Common myeloid progenitor, CD34-positive (primary cell): ENCODE data around the gene ATP13A2.

Experiments
- CTCF ChIA-PET: fragments of 350-600 bp; sonication (Branson Sonifier 250); formaldehyde crosslinking; loops from one replicate; lab custom pipeline; 2021; ENCODE audit warnings: antibody characterized with exemption; lab: Charles Lee
- POLR2A ChIA-PET: fragments of 350-600 bp; sonication (Branson Sonifier 250); formaldehyde crosslinking; loops from one replicate; lab custom pipeline; 2021; ENCODE audit warnings: antibody characterized with exemption; lab: Charles Lee
- DNase-seq, 3 donors: peaks; one replicate each; pipeline versions ENCODE4 v3.0.0 to v3.0.0-alpha.2; 2013
- H3K27ac ChIP-seq, 2 experiments: 1 replicate in 1 of 2; 2 replicates in 1 of 2; pipeline ENCODE4 v1.7.0; 2013; ENCODE audit warnings: inconsistent platforms in 2 of 2, low read length in 2 of 2, mild to moderate bottlenecking in 2 of 2, low read depth in 1 of 2, moderate library complexity in 1 of 2; ENCODE audit not compliant: severe bottlenecking in 2 of 2, insufficient read depth in 1 of 2, poor library complexity in 1 of 2
- H3K27me3 ChIP-seq, 5 experiments: replicated peaks in 2 of 5; 1 replicate in 3 of 5; 2 replicates in 2 of 5; pipeline versions ENCODE4 v1.6.1 to v1.7.0; 2013; ENCODE audit warnings: low read length in 4 of 5, mild to moderate bottlenecking in 2 of 5, moderate library complexity in 2 of 5, inconsistent platforms in 1 of 5; ENCODE audit not compliant: insufficient read depth in 5 of 5, control insufficient read depth in 4 of 5
- H3K36me3 ChIP-seq, 4 experiments: 1 replicate in 2 of 4; 2 replicates in 2 of 4; pipeline versions ENCODE4 v1.6.1 to v1.7.0; 2013; ENCODE audit warnings: low read length in 3 of 4, control low read depth in 1 of 4, mild to moderate bottlenecking in 1 of 4; ENCODE audit not compliant: control insufficient read depth in 4 of 4, insufficient read depth in 4 of 4
- H3K4me1 ChIP-seq, 4 experiments: 1 replicate in 3 of 4; 2 replicates in 1 of 4; pipeline versions ENCODE4 v1.6.1 to v1.7.1; 2013; ENCODE audit warnings: low read length in 3 of 4, mild to moderate bottlenecking in 3 of 4, control low read depth in 1 of 4, inconsistent platforms in 1 of 4, moderate library complexity in 1 of 4; ENCODE audit not compliant: control insufficient read depth in 4 of 4, insufficient read depth in 4 of 4; ENCODE audit errors: control extremely low read depth in 1 of 4
- H3K4me3 ChIP-seq, 7 experiments: 1 replicate in 4 of 7; 2 replicates in 3 of 7; pipeline versions ENCODE4 v1.5.1 to v1.7.0; 2013; ENCODE audit warnings: mild to moderate bottlenecking in 7 of 7, low read length in 6 of 7, moderate library complexity in 6 of 7, inconsistent platforms in 2 of 7, low read depth in 2 of 7, control low read depth in 1 of 7; ENCODE audit not compliant: insufficient read depth in 4 of 7, control insufficient read depth in 1 of 7; ENCODE audit errors: extremely low read depth in 1 of 7
- H3K9me3 ChIP-seq, 5 experiments: 1 replicate in 4 of 5; 2 replicates in 1 of 5; pipeline versions ENCODE4 v1.6.1 to v1.7.1; 2013; ENCODE audit warnings: low read length in 4 of 5, mild to moderate bottlenecking in 2 of 5, inconsistent platforms in 1 of 5, low read depth in 1 of 5, moderate library complexity in 1 of 5; ENCODE audit not compliant: control insufficient read depth in 4 of 5, insufficient read depth in 2 of 5; ENCODE audit errors: control extremely low read depth in 1 of 5
- WGBS: methylation state at CpG from one replicate; pipeline ENCODE4 v1.1.5; 2013; ENCODE audit not compliant: insufficient coverage; 5-methylcytosine and 5-hydroxymethylcytosine counted together

The ATP13A2 gene

GRCh38 chr1:16961297-16962133 is 50.2 kb downstream of the ATP13A2 start:
- peaks cover 0 to 40% (median 20%) of the 10 kb centered on the region in 4 experiments for H3K4me1 ChIP-seq
- WGBS: 88% methylated on average over 9 of the region's 14 CpGs
- H3K36me3 ChIP-seq: peaks cover 0 to 12% (median 2%) of the 10 kb centered on the region in 4 experiments
- CTCF ChIA-PET: interaction anchor here (0.7 to 14.8 kb wide), 18 partner anchors 9 to 409 kb away, joined by 3 to 167 read pairs (median 4); no protein-coding TSS in a partner anchor
- DNase-seq: peak in 1 of 3 donors; percentile 22
- H3K4me3 ChIP-seq: peak overlapping the region; percentile 35 to 77 (median 48)
- POLR2A ChIA-PET: no interaction called here
- H3K9me3 ChIP-seq: no peaks in the 10 kb centered on the region
- H3K27ac ChIP-seq: peak overlapping the region in 1 of 2 experiments; percentile 25
- no peaks in the 10 kb centered on the region for H3K27me3 ChIP-seq

- H3K27ac ChIP-seq: peak overlapping the region in 1 of 2 experiments; percentile 25
- CTCF ChIA-PET: interaction anchor here (0.7 to 14.8 kb wide), 22 partner anchors 10 to 410 kb away, joined by 3 to 167 read pairs (median 4); no protein-coding TSS in a partner anchor
- no peaks in the 10 kb centered on the region for H3K27me3 ChIP-seq
- 14% methylated on average over 33 of the region's 57 CpGs for WGBS
- peak overlapping the region; percentile 35 to 77 (median 48) for H3K4me3 ChIP-seq
- H3K9me3 ChIP-seq: no peaks in the 10 kb centered on the region
- H3K4me1 ChIP-seq: peaks cover 0 to 36% (median 20%) of the 10 kb centered on the region in 4 experiments
- peaks cover 0 to 7% (median under 1%) of the 10 kb centered on the region in 4 experiments for H3K36me3 ChIP-seq
- POLR2A ChIA-PET: no interaction called here
- peak; percentile 68 to 80 (median 78) for DNase-seq
Observed at GRCh38 chr1:16960560-16961296, 51.0 kb downstream of the ATP13A2 start.

- H3K9me3 ChIP-seq: no peaks in the 10 kb centered on the region
- H3K4me1 ChIP-seq: peaks cover 0 to 36% (median 20%) of the 10 kb centered on the region in 4 experiments
- peaks cover 0 to 8% (median 2%) of the 10 kb centered on the region in 4 experiments for H3K36me3 ChIP-seq
- H3K27ac ChIP-seq: no peak overlapping the region
- DNase-seq: no peak
- H3K4me3 ChIP-seq: no peak overlapping the region
- 88% methylated on average over 9 of the region's 12 CpGs for WGBS
- POLR2A ChIA-PET: no interaction called here
- H3K27me3 ChIP-seq: no peaks in the 10 kb centered on the region
- CTCF ChIA-PET: interaction anchor here (1.4 to 14.8 kb wide), 3 partner anchors 9 to 87 kb away, joined by 3 to 167 read pairs (median 9); no protein-coding TSS in a partner anchor
Observed at GRCh38 chr1:16958475-16958874, 53.3 kb downstream of the ATP13A2 start.

GRCh38 chr1:16957731-16958130 is 54.0 kb downstream of the ATP13A2 start:
- 14% methylated on average over 5 of the region's 8 CpGs for WGBS
- Histone ChIP-seq H3K27ac (no peak overlapping the region), H3K9me3 (no peaks in the 10 kb centered on the region), H3K27me3 (no peaks in the 10 kb centered on the region), H3K4me3 (peak overlapping the region in 1 of 7 experiments; percentile 19), H3K36me3 (peaks cover 0 to 8% (median 2%) of the 10 kb centered on the region in 4 experiments), H3K4me1 (peaks cover 0 to 36% (median 20%) of the 10 kb centered on the region in 4 experiments)
- ChIA-PET POLR2A (interaction anchor here (0.6 to 0.7 kb wide), 2 partner anchors 11 to 285 kb away, joined by 3 to 4 read pairs; no protein-coding TSS in a partner anchor), CTCF (interaction anchor here (1.4 to 14.8 kb wide), 3 partner anchors 10 to 88 kb away, joined by 3 to 167 read pairs (median 9); no protein-coding TSS in a partner anchor)
- DNase-seq: peak; percentile 40 to 65 (median 64)

- 96% methylated on average over 8 of the region's 8 CpGs for WGBS
- Histone ChIP-seq H3K36me3 (peaks cover 0 to 8% (median 2%) of the 10 kb centered on the region in 4 experiments), H3K27ac (no peak overlapping the region), H3K27me3 (no peaks in the 10 kb centered on the region), H3K4me1 (peaks cover 0 to 36% (median 20%) of the 10 kb centered on the region in 4 experiments), H3K4me3 (no peak overlapping the region), H3K9me3 (no peaks in the 10 kb centered on the region)
- CTCF ChIA-PET: interaction anchor here (0.5 to 14.8 kb wide), 4 partner anchors 62 to 94 kb away, joined by 3 to 167 read pairs (median 3); no protein-coding TSS in a partner anchor
- DNase-seq: no peak
- POLR2A ChIA-PET: no interaction called here
Observed at GRCh38 chr1:16956775-16957174, 55.0 kb downstream of the ATP13A2 start.

- no peak overlapping the region for H3K27ac ChIP-seq
- DNase-seq: no peak
- no peak overlapping the region for H3K4me3 ChIP-seq
- 97% methylated on average over 24 of the region's 25 CpGs for WGBS
- POLR2A ChIA-PET: interaction anchor here (0.9 kb wide), 1 partner anchor 74 kb away, joined by 4 read pairs; no protein-coding TSS in a partner anchor
- H3K36me3 ChIP-seq: peaks cover 0 to 8% (median 2%) of the 10 kb centered on the region in 4 experiments
- no peaks in the 10 kb centered on the region for H3K27me3 ChIP-seq
- CTCF ChIA-PET: interaction anchor here (1.0 to 14.8 kb wide), 3 partner anchors 27 to 90 kb away, joined by 3 to 167 read pairs (median 4); no protein-coding TSS in a partner anchor
- H3K4me1 ChIP-seq: peaks cover 0 to 23% (median 13%) of the 10 kb centered on the region in 4 experiments
- H3K9me3 ChIP-seq: no peaks in the 10 kb centered on the region
Observed at GRCh38 chr1:16955186-16955585, 56.5 kb downstream of the ATP13A2 start.
